ENCODE measurements around the gene GPR183.

GPR183 gene

DNA sequence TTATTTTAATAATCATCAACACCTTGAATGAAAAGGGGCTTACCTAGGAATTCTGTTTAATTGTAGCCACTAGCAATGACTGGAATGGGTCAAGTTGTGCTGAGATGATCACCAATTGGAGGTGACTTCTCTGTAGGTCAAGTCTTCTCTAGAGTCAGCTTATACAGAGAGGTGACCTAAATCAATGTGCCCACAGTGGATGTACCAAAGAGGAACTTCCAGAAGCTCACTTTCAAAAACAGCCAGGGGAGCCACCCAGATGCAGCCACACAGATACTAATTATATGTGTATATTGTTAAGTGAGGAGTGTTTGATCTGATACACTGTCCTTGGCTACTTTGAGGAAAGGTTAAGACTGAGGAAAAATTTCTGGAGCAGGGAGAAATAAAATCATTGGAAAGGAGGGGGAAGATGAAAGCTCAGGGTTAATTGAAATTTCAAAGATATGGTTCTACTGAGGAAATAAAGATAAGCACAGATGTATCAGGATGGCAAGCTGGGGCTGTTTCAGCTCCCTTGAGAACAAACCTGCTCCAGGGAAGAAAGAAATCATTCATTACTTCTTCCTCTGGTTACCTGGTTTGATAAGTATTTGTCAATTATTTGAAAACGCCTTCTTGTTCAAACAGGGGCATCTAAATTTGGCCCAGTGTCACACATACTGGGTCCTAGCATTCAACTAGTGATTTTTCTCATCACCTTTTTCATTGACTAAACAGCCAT lies 5.1 kb downstream of the GPR183 start:
- Histone ChIP-seq H3K9me3 (replicated peaks in 1 of 11) (no peaks in the 10 kb centered on the region), H3K27ac (peak overlapping the region in 2 of 11 experiments; percentile 14 to 34; a peak in 2 of 22 replicates), H4K20me1 (peaks cover 0 to 53% (median 0%) of the 10 kb centered on the region in 11 experiments; a peak in 7 of 22 replicates), H3K4me3 (no peak overlapping the region), H3K4me1 (peaks cover 0 to 94% (median 37%) of the 10 kb centered on the region in 10 experiments; a peak in 13 of 20 replicates), H3K9ac (no peak overlapping the region), H3K27me3 (no peaks in the 10 kb centered on the region), H3K36me3 (peaks cover 28 to 62% (median 44%) of the 10 kb centered on the region in 11 experiments; a peak in 20 of 22 replicates), H3K4me2 (peak overlapping the region in 5 of 11 experiments; percentile 12 to 87 (median 17); a peak in 8 of 22 replicates)
- TF ChIP-seq Cebpa-rat (IDR thresholded peaks at IDR 0.05): no peak

GRCh38 chr13:99301056-99301838 lies 6.0 kb downstream of the GPR183 start:
- Histone ChIP-seq H3K27me3 (no peaks in the 10 kb centered on the region), H4K20me1 (peaks cover 0 to 61% (median 0%) of the 10 kb centered on the region in 11 experiments; a peak in 7 of 22 replicates), H3K9ac (no peak overlapping the region), H3K4me1 (peaks cover 0 to 94% (median 37%) of the 10 kb centered on the region in 10 experiments; a peak in 13 of 20 replicates), H3K4me2 (peak overlapping the region in 5 of 11 experiments; percentile 12 to 87 (median 18); a peak in 8 of 22 replicates), H3K4me3 (no peak overlapping the region), H3K27ac (no peak overlapping the region), H3K36me3 (peaks cover 27 to 58% (median 41%) of the 10 kb centered on the region in 11 experiments; a peak in 20 of 22 replicates), H3K9me3 (replicated peaks in 1 of 11) (no peaks in the 10 kb centered on the region)
- TF ChIP-seq Cebpa-rat (IDR thresholded peaks at IDR 0.05): no peak

GRCh38 chr13:99299920-99300341 lies 7.3 kb downstream of the GPR183 start:
- Histone ChIP-seq H3K4me1 (peaks cover 0 to 96% (median 42%) of the 10 kb centered on the region in 10 experiments; a peak in 16 of 20 replicates), H3K4me2 (peak overlapping the region in 4 of 11 experiments; percentile 7 to 64 (median 41); a peak in 5 of 22 replicates), H3K9ac (no peak overlapping the region), H3K9me3 (replicated peaks in 1 of 11) (no peaks in the 10 kb centered on the region), H3K36me3 (peaks cover 24 to 56% (median 41%) of the 10 kb centered on the region in 11 experiments; a peak in 20 of 22 replicates), H3K27ac (no peak overlapping the region), H4K20me1 (peaks cover 0 to 61% (median 0%) of the 10 kb centered on the region in 11 experiments; a peak in 7 of 22 replicates), H3K4me3 (no peak overlapping the region), H3K27me3 (no peaks in the 10 kb centered on the region)
- TF ChIP-seq Cebpa-rat (IDR thresholded peaks at IDR 0.05): no peak

- H3K27ac ChIP-seq: no peak overlapping the region
- no peak for TF ChIP-seq Cebpa-rat (IDR thresholded peaks at IDR 0.05)
- peaks cover 25 to 56% (median 41%) of the 10 kb centered on the region in 11 experiments; a peak in 20 of 22 replicates for H3K36me3 ChIP-seq
- H3K4me2 ChIP-seq: peak overlapping the region in 3 of 11 experiments; percentile 38 to 64 (median 44); a peak in 5 of 22 replicates
- H3K27me3 ChIP-seq: no peaks in the 10 kb centered on the region
- H3K4me3 ChIP-seq: no peak overlapping the region
- no peak overlapping the region for H3K9ac ChIP-seq
- H3K4me1 ChIP-seq: peaks cover 0 to 95% (median 40%) of the 10 kb centered on the region in 10 experiments; a peak in 16 of 20 replicates
- peaks cover 0 to 57% (median 0%) of the 10 kb centered on the region in 11 experiments; a peak in 7 of 22 replicates for H4K20me1 ChIP-seq
- H3K9me3 ChIP-seq (replicated peaks in 1 of 11): no peaks in the 10 kb centered on the region
Measured at GRCh38 chr13:99299256-99299919, 7.8 kb downstream of the GPR183 start.

DNA sequence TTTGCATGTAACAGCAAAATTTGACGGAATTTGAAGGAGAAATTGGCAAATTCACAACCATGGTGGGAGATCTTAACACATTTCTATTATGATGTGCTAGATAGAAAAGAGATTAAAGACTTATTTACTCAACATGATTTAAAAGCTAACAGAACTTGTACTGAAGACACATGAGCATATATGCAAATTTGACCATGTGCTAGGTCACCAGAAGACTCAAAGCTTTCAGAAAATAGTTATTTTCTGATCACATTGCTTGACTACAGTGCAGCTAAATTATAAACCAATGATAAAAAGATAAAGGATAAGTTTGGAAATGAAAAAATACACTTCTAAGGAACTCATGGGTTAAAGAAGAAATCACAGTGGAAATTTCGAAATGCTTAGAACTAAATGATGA lies 9.1 kb downstream of the GPR183 start:
- H4K20me1 ChIP-seq: peaks cover 0 to 48% (median 0%) of the 10 kb centered on the region in 11 experiments; a peak in 7 of 22 replicates
- TF ChIP-seq Cebpa-rat (IDR thresholded peaks at IDR 0.05): no peak
- peak overlapping the region in 3 of 11 experiments; percentile 70 to 83 (median 74); a peak in 4 of 22 replicates for H3K4me2 ChIP-seq
- H3K9ac ChIP-seq: no peak overlapping the region
- no peaks in the 10 kb centered on the region for H3K27me3 ChIP-seq
- H3K9me3 ChIP-seq (replicated peaks in 1 of 11): no peaks in the 10 kb centered on the region
- H3K4me1 ChIP-seq: peaks cover 0 to 94% (median 34%) of the 10 kb centered on the region in 10 experiments; a peak in 16 of 20 replicates
- no peak overlapping the region for H3K4me3 ChIP-seq
- H3K36me3 ChIP-seq: peaks cover 17 to 56% (median 34%) of the 10 kb centered on the region in 11 experiments; a peak in 20 of 22 replicates
- no peak overlapping the region for H3K27ac ChIP-seq

- H3K27me3 ChIP-seq: no peaks in the 10 kb centered on the region
- H4K20me1 ChIP-seq: peaks cover 0 to 41% (median 0%) of the 10 kb centered on the region in 11 experiments; a peak in 6 of 22 replicates
- H3K9ac ChIP-seq: peak overlapping the region in 2 of 11 experiments; percentile 43 to 45; a peak in 2 of 22 replicates
- no peak overlapping the region for H3K4me3 ChIP-seq
- H3K36me3 ChIP-seq: peaks cover 11 to 55% (median 28%) of the 10 kb centered on the region in 11 experiments; a peak in 19 of 22 replicates
- no peak for TF ChIP-seq Cebpa-rat (IDR thresholded peaks at IDR 0.05)
- peaks cover 0 to 91% (median 32%) of the 10 kb centered on the region in 10 experiments; a peak in 16 of 20 replicates for H3K4me1 ChIP-seq
- H3K27ac ChIP-seq: peak overlapping the region in 2 of 11 experiments; percentile 49 to 67; a peak in 3 of 22 replicates
- no peaks in the 10 kb centered on the region for H3K9me3 ChIP-seq (replicated peaks in 1 of 11)
- peak overlapping the region in 4 of 11 experiments; percentile 49 to 83 (median 72); a peak in 8 of 22 replicates for H3K4me2 ChIP-seq
Measured at GRCh38 chr13:99297331-99297730, 9.9 kb downstream of the GPR183 start.

- Histone ChIP-seq H4K20me1 (peaks cover 0 to 32% (median 0%) of the 10 kb centered on the region in 11 experiments; a peak in 5 of 22 replicates), H3K4me1 (peaks cover 0 to 82% (median 28%) of the 10 kb centered on the region in 10 experiments; a peak in 16 of 20 replicates), H3K27me3 (no peaks in the 10 kb centered on the region), H3K9ac (peak overlapping the region in 4 of 11 experiments; percentile 26 to 46 (median 40); a peak in 7 of 22 replicates), H3K27ac (peak overlapping the region in 6 of 11 experiments; percentile 10 to 67 (median 44); a peak in 9 of 22 replicates), H3K4me2 (peak overlapping the region in 6 of 11 experiments; percentile 18 to 83 (median 60); a peak in 10 of 22 replicates), H3K36me3 (peaks cover 11 to 61% (median 29%) of the 10 kb centered on the region in 11 experiments; a peak in 19 of 22 replicates), H3K4me3 (peak overlapping the region in 1 of 10 experiments; percentile 11; a peak in 1 of 20 replicates), H3K9me3 (replicated peaks in 1 of 11) (no peaks in the 10 kb centered on the region)
- TF ChIP-seq Cebpa-rat (IDR thresholded peaks at IDR 0.05): no peak
Measured at GRCh38 chr13:99296398-99296797, 10.8 kb downstream of the GPR183 start.
